ENCODE results near the gene AFAP1L2. TPM values are rescaled to one million over a fixed set of nuclear protein-coding genes. Genes with fewer than 3 reads are reported as not detected.

AFAP1L2 gene
- total and polyA plus RNA-seq, 2 experiments from 2014 or later = not detected

DNA sequence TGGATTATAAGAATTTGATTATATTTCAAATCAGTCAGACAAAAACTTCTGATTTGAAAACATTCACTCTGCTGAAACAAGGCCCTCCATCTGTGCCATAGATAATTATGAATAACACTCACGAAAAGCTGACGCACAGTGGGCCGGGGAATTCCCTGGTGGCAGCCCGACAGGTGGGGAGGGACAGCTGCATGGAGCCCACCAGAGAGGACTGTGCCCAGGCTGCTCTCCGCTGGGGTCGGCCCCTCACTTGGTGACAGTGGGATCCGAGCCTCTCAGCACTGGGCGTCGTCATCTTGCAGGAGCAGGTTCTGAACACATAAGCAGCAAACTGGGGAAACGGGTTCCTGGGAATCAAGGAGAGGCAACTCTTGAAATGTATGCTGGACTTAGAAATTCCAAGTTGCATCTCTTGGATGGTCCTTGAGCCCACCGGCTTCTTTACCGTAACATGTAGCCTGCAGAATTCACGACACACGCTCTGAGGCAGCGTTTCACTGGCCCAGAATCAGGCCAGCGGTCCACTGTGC, 41.4 kb downstream of the AFAP1L2 start:
- DNase-seq = no peak
- H3K79me2 ChIP-seq (ENCODE audit: insufficient read depth) = no peaks in the 10 kb centered on the region
- H4K20me1 ChIP-seq (ENCODE audit: insufficient read depth) = no peaks in the 10 kb centered on the region
- H3K27me3 ChIP-seq (replicated peaks; ENCODE audit: insufficient read depth) = no peaks in the 10 kb centered on the region; the same call in 1 of the 2 replicates
- H3K9me2 ChIP-seq (ENCODE audit: insufficient read depth) = no peaks in the 10 kb centered on the region
- no peak for TF ChIP-seq EZH2 (IDR thresholded peaks at IDR 0.05; ENCODE audit: insufficient read depth, poor library complexity, severe bottlenecking)
- no peak for TF ChIP-seq EZH2phosphoT487 (IDR thresholded peaks at IDR 0.05; ENCODE audit: insufficient read depth, low read depth)
- H3K27ac ChIP-seq = no peak overlapping the region
- no peaks in the 10 kb centered on the region for H3K9me3 ChIP-seq (ENCODE audit: low read depth)
- H3K36me3 ChIP-seq (ENCODE audit: low read depth) = no peaks in the 10 kb centered on the region
- no peaks in the 10 kb centered on the region for H3F3A ChIP-seq (ENCODE audit: insufficient read depth)
- H3K4me3 ChIP-seq = no peak overlapping the region
- H3K4me2 ChIP-seq (ENCODE audit: unreplicated experiment) = no peak overlapping the region
- in situ Hi-C loops (cut with MboI) = no loop called here
- no peaks in the 10 kb centered on the region for H3K4me1 ChIP-seq (ENCODE audit: insufficient read depth)
- WGBS, 2 experiments (ENCODE audit: low coverage in 1 of 2, low lambda C conversion rate in 2 of 2, missing lambda C conversion rate in 2 of 2) = 74 to 76% methylated on average over 15 to 16 of the region's 16 CpGs
- no peak overlapping the region for H2AFZ ChIP-seq
- no peak overlapping the region for H3K9ac ChIP-seq

GRCh38 chr10:114359953-114360345, 44.4 kb downstream of the AFAP1L2 start:
- TF ChIP-seq EZH2phosphoT487 (IDR thresholded peaks at IDR 0.05; ENCODE audit: insufficient read depth, low read depth) (no peak), EZH2 (IDR thresholded peaks at IDR 0.05; ENCODE audit: insufficient read depth, poor library complexity, severe bottlenecking) (no peak)
- H3K4me3 ChIP-seq = no peak overlapping the region
- peaks cover 3% of the 10 kb centered on the region; the same call in 1 of the 2 replicates for H3K27me3 ChIP-seq (replicated peaks; ENCODE audit: insufficient read depth)
- no peaks in the 10 kb centered on the region for H4K20me1 ChIP-seq (ENCODE audit: insufficient read depth)
- H3K9ac ChIP-seq = no peak overlapping the region
- WGBS, 2 experiments (ENCODE audit: low coverage in 1 of 2, low lambda C conversion rate in 2 of 2, missing lambda C conversion rate in 2 of 2) = 57 to 65% methylated on average over 2 of the region's 2 CpGs
- in situ Hi-C loops (cut with MboI) = no loop called here
- H3F3A ChIP-seq (ENCODE audit: insufficient read depth) = no peaks in the 10 kb centered on the region
- H2AFZ ChIP-seq = no peak overlapping the region
- H3K27ac ChIP-seq = no peak overlapping the region
- DNase-seq = no peak
- no peaks in the 10 kb centered on the region for H3K79me2 ChIP-seq (ENCODE audit: insufficient read depth)
- no peaks in the 10 kb centered on the region for H3K9me3 ChIP-seq (ENCODE audit: low read depth)
- no peak overlapping the region for H3K4me2 ChIP-seq (ENCODE audit: unreplicated experiment)
- H3K9me2 ChIP-seq (ENCODE audit: insufficient read depth) = no peaks in the 10 kb centered on the region
- no peaks in the 10 kb centered on the region for H3K4me1 ChIP-seq (ENCODE audit: insufficient read depth)
- H3K36me3 ChIP-seq (ENCODE audit: low read depth) = no peaks in the 10 kb centered on the region

DNA sequence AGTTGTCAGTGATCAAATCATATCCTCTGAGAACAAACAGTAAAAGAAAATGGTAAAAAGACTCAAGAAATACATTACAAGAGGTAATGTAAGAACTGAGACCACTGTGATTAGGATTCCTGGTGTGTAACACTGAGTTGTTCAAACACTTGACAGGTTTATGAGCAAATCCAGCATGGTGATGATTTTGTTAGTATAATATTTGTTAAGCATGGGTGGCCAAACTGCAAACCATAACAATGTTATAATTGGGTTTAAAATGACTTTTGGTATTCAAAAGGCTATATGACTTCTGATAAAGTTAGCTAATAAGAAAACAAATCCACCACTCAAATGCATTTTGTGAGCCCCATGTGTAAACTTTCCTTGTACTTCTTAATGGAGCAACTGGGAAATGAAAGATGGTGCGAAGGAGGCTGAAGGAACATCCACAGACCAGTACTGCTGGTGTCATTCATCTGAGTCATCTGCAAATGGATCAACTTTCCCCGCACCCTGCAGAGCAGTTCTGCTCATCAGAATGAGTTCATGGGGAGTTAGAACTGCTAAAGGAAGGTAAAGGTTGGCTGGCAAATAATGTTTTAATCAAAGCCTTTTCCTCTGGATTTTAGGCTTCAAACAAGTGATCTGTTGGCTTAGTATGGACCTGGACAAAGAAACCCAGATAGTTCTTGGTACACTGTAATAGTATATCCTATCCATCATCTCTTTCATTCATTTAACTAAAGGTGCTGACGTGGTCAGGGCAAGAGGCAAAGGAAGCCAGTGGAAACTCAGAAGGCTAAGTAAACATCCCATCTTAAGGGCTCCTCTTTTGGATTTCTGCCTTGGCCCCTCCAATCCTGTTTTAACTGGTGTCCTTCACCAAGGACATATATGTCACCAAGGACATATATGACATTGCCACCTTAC, 45.0 kb downstream of the AFAP1L2 start:
- DNase-seq = no peak
- Histone ChIP-seq H3K27ac (no peak overlapping the region), H3K79me2 (ENCODE audit: insufficient read depth) (no peaks in the 10 kb centered on the region), H3K9me3 (ENCODE audit: low read depth) (no peaks in the 10 kb centered on the region), H4K20me1 (ENCODE audit: insufficient read depth) (no peaks in the 10 kb centered on the region), H3K4me1 (ENCODE audit: insufficient read depth) (no peaks in the 10 kb centered on the region), H3F3A (ENCODE audit: insufficient read depth) (no peaks in the 10 kb centered on the region), H3K9ac (no peak overlapping the region), H3K4me3 (no peak overlapping the region), H3K9me2 (ENCODE audit: insufficient read depth) (no peaks in the 10 kb centered on the region), H3K36me3 (ENCODE audit: low read depth) (no peaks in the 10 kb centered on the region), H2AFZ (no peak overlapping the region), H3K4me2 (ENCODE audit: unreplicated experiment) (no peak overlapping the region), H3K27me3 (replicated peaks; ENCODE audit: insufficient read depth) (peaks cover 6% of the 10 kb centered on the region; the same call in 1 of the 2 replicates)
- in situ Hi-C loops (cut with MboI) = no loop called here
- 65 to 75% methylated on average over 3 of the region's 3 CpGs for WGBS, 2 experiments (ENCODE audit: low coverage in 1 of 2, low lambda C conversion rate in 2 of 2, missing lambda C conversion rate in 2 of 2)
- TF ChIP-seq EZH2 (IDR thresholded peaks at IDR 0.05; ENCODE audit: insufficient read depth, poor library complexity, severe bottlenecking) (no peak), EZH2phosphoT487 (IDR thresholded peaks at IDR 0.05; ENCODE audit: insufficient read depth, low read depth) (no peak)

GRCh38 chr10:114357515-114357996, 46.7 kb downstream of the AFAP1L2 start:
- TF ChIP-seq EZH2phosphoT487 (IDR thresholded peaks at IDR 0.05; ENCODE audit: insufficient read depth, low read depth) (no peak), EZH2 (IDR thresholded peaks at IDR 0.05; ENCODE audit: insufficient read depth, poor library complexity, severe bottlenecking) (no peak)
- no peak for DNase-seq
- Histone ChIP-seq H3K4me2 (ENCODE audit: unreplicated experiment) (no peak overlapping the region), H3K4me1 (ENCODE audit: insufficient read depth) (no peaks in the 10 kb centered on the region), H3K79me2 (ENCODE audit: insufficient read depth) (no peaks in the 10 kb centered on the region), H2AFZ (no peak overlapping the region), H3K4me3 (no peak overlapping the region), H3K9me3 (ENCODE audit: low read depth) (no peaks in the 10 kb centered on the region), H3K36me3 (ENCODE audit: low read depth) (no peaks in the 10 kb centered on the region), H3K27me3 (replicated peaks; ENCODE audit: insufficient read depth) (peaks cover 9% of the 10 kb centered on the region; the same call in 1 of the 2 replicates), H3K27ac (no peak overlapping the region), H3F3A (ENCODE audit: insufficient read depth) (no peaks in the 10 kb centered on the region), H3K9me2 (ENCODE audit: insufficient read depth) (no peaks in the 10 kb centered on the region), H4K20me1 (ENCODE audit: insufficient read depth) (no peaks in the 10 kb centered on the region), H3K9ac (no peak overlapping the region)
- in situ Hi-C loops (cut with MboI) = no loop called here
- WGBS, 2 experiments (ENCODE audit: low coverage in 1 of 2, low lambda C conversion rate in 2 of 2, missing lambda C conversion rate in 2 of 2) = 46 to 49% methylated on average over 2 of the region's 2 CpGs
